K562 (cell line): ENCODE results near the gene BCL2L1. TPM values are rescaled to one million over a fixed set of nuclear protein-coding genes. Genes with fewer than 3 reads are reported as not detected.
A peak's percentile ranks its signal among the peaks of the same experiment; 100 is the strongest.

ENCODE experiments used
- ZNF639 ChIP-seq, 2 experiments: fragments of 200-800 bp in 1 of 2; sonication (Bioruptor generic) in 1 of 2; sonication (generic) in 1 of 2; formaldehyde crosslinking in 1 of 2; IDR thresholded peaks in 1 of 2; conservative IDR thresholded peaks in 1 of 2; 2 replicates each; pipeline versions ENCODE4 v1.5.0 to v1.6.1; 2016 to 2020; ENCODE audit warnings: missing compliant biosample characterization in 1 of 2, missing genetic modification characterization in 1 of 2, missing genetic modification reagents in 1 of 2
- polyA plus RNA-seq, 8 experiments: library from polyadenylated mRNA; depleted of rRNA in 4 of 8; stranded (reverse) in 5 of 8; unstranded in 3 of 8; fragments of >200 nt; fragmentation: Nextera tagmentation in 2 of 8; fragmentation: Illumina TruSeq in 1 of 8; extraction: Ambion mirVana in 2 of 8; extraction: Trizol in 1 of 8; gene quantifications; 2 replicates each; pipeline versions ENCODE4 v1.2.1 to v1.2.3, GENCODE V29; 2011 to 2014; ENCODE audit warnings: inconsistent platforms in 1 of 8, missing spikeins in 1 of 8
- total RNA-seq, 7 experiments: library from RNA; depleted of rRNA in 6 of 7; stranded (reverse); fragments of >200 nt in 6 of 7; fragmentation: Illumina TruSeq in 2 of 7; extraction: Trizol in 2 of 7; gene quantifications; 2 replicates each; pipeline versions ENCODE4 v1.2.1 to v1.2.3, GENCODE V29; 2011 to 2021; ENCODE audit warnings: low replicate concordance in 1 of 7
- TF ChIP-seq, protein P1 (sequence below), 2 experiments: fragments of 450-650 bp in 1 of 2; IDR thresholded peaks; 2 replicates each; pipeline ENCODE4 v1.6.1; 2011 to 2017; ENCODE audit warnings: low read depth in 2 of 2, antibody characterized with exemption in 1 of 2, borderline replicate concordance in 1 of 2, low read length in 1 of 2, mild to moderate bottlenecking in 1 of 2, mixed read lengths in 1 of 2; ENCODE audit not compliant: control insufficient read depth in 1 of 2

BCL2L1 gene
- total and polyA plus RNA-seq, 9 of the 15 experiments (the other 6 are each of a cell fraction or from before 2014, with no cell fraction given), result 3.3 to 182 (median 120) TPM

GRCh38 chr20:31666258-31667042 lies 56.2 kb downstream of the BCL2L1 start (continued):
- TF ChIP-seq ZNF639 (CRISPR knock-in tag; conservative IDR thresholded peaks at IDR 0.05 in 1 of 2, IDR thresholded peaks at IDR 0.05 in 1 of 2), result peak in 1 of 2 experiments; percentile 54; a peak in 1 of 4 replicates
- TF ChIP-seq, protein P1, sequence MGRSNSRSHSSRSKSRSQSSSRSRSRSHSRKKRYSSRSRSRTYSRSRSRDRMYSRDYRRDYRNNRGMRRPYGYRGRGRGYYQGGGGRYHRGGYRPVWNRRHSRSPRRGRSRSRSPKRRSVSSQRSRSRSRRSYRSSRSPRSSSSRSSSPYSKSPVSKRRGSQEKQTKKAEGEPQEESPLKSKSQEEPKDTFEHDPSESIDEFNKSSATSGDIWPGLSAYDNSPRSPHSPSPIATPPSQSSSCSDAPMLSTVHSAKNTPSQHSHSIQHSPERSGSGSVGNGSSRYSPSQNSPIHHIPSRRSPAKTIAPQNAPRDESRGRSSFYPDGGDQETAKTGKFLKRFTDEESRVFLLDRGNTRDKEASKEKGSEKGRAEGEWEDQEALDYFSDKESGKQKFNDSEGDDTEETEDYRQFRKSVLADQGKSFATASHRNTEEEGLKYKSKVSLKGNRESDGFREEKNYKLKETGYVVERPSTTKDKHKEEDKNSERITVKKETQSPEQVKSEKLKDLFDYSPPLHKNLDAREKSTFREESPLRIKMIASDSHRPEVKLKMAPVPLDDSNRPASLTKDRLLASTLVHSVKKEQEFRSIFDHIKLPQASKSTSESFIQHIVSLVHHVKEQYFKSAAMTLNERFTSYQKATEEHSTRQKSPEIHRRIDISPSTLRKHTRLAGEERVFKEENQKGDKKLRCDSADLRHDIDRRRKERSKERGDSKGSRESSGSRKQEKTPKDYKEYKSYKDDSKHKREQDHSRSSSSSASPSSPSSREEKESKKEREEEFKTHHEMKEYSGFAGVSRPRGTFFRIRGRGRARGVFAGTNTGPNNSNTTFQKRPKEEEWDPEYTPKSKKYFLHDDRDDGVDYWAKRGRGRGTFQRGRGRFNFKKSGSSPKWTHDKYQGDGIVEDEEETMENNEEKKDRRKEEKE (IDR thresholded peaks at IDR 0.05; ENCODE audit: borderline replicate concordance in 1 of 2, control insufficient read depth in 1 of 2, low read depth in 2 of 2, low read length in 1 of 2), result no peak
